ENCODE data around the gene PIGU. TPM values are rescaled to one million over a fixed set of nuclear protein-coding genes. Genes with fewer than 3 reads are reported as not detected.
"Not testable (repeated sequence)": the region's sequence is repeated elsewhere in the genome, so short reads cannot be mapped to it uniquely, and the experiment has no call there.

PIGU gene
- polyA plus RNA-seq, 1 experiment = 35.2 TPM

GRCh38 chr20:34525709-34526416, 151.0 kb downstream of the PIGU start:
- ChIA-PET CTCF (interaction anchor here (3.5 to 5.0 kb wide), 2 partner anchors 14 to 213 kb away, joined by 23 to 52 read pairs; no protein-coding TSS in a partner anchor), POLR2A (interaction anchor here (0.5 to 0.7 kb wide), 2 partner anchors 64 to 163 kb away, joined by 3 to 5 read pairs; partner anchors contain the start of gene ITCH)
- Histone ChIP-seq H3K36me3 (ENCODE audit: control insufficient read depth, insufficient read depth, low read length) (peaks cover 16% of the 10 kb centered on the region), H3K27me3 (ENCODE audit: control insufficient read depth, insufficient read depth, low read length) (no peaks in the 10 kb centered on the region), H3K4me3 (ENCODE audit: low read depth, low read length) (no peak overlapping the region)
- TF ChIP-seq CTCF (IDR thresholded peaks at IDR 0.05; ENCODE audit: insufficient read depth, low read depth, low read length) = no peak
- DNase-seq (ENCODE audit: low read depth) = peak; percentile 99

DNA sequence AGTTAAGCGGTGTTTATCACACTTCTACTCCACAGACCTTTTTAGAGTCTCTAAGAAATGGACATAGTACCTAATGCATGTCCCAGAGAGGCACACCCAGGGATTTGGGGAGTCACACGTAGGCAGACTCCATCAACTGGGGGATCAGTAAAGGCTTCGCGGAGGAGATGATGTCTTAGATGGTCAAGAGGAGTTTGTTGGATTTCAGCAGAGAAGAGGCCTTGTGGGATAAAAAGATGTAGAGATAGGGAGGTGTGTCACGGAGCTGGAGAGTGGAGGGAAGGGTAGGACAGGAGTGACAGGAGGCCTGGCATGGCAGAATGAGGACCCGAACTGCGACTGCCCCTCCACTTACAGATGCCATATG, 151.6 kb downstream of the PIGU start:
- CTCF ChIA-PET = interaction anchor here (3.5 to 5.0 kb wide), 2 partner anchors 14 to 212 kb away, joined by 23 to 52 read pairs; no protein-coding TSS in a partner anchor
- POLR2A ChIA-PET = interaction anchor here (0.5 to 0.7 kb wide), 2 partner anchors 64 to 162 kb away, joined by 3 to 5 read pairs; partner anchors contain the start of gene ITCH
- Histone ChIP-seq H3K4me3 (ENCODE audit: low read depth, low read length) (no peak overlapping the region), H3K27me3 (ENCODE audit: control insufficient read depth, insufficient read depth, low read length) (no peaks in the 10 kb centered on the region), H3K36me3 (ENCODE audit: control insufficient read depth, insufficient read depth, low read length) (peaks cover 15% of the 10 kb centered on the region)
- TF ChIP-seq CTCF (IDR thresholded peaks at IDR 0.05; ENCODE audit: insufficient read depth, low read depth, low read length) = no peak
- DNase-seq (ENCODE audit: low read depth) = no peak

DNA sequence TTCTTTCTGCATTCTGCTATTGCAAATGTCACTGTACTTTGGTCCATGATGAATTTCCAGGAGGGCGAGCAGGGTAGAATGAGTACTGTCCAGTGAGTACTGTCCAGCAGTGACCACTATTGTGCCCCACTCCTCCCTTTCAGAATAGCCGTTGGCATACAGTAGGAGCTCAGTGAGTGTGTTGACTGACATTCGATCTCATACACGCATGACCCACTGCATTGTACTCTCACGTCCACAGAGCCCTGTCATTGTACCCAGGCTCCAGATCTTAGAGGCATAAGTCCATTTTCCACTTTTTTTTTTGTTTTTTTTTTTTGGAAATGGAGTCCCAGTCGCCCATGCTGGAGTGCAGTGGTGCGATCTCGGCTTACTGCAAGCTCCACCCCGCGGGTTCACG, 152.5 kb downstream of the PIGU start:
- DNase-seq (ENCODE audit: low read depth) = no peak
- no peak for TF ChIP-seq CTCF (IDR thresholded peaks at IDR 0.05; ENCODE audit: insufficient read depth, low read depth, low read length)
- POLR2A ChIA-PET = no interaction called here
- Histone ChIP-seq H3K27me3 (ENCODE audit: control insufficient read depth, insufficient read depth, low read length) (no peaks in the 10 kb centered on the region), H3K4me3 (ENCODE audit: low read depth, low read length) (no peak overlapping the region), H3K36me3 (ENCODE audit: control insufficient read depth, insufficient read depth, low read length) (peaks cover 12% of the 10 kb centered on the region)
- CTCF ChIA-PET = interaction anchor here (0.7 to 5.0 kb wide), 4 partner anchors 10 to 334 kb away, joined by 4 to 52 read pairs (median 16); no protein-coding TSS in a partner anchor

- Histone ChIP-seq H3K4me3 (ENCODE audit: low read depth, low read length) (no peak overlapping the region), H3K27me3 (ENCODE audit: control insufficient read depth, insufficient read depth, low read length) (no peaks in the 10 kb centered on the region), H3K36me3 (ENCODE audit: control insufficient read depth, insufficient read depth, low read length) (peaks cover 5% of the 10 kb centered on the region)
- DNase-seq (ENCODE audit: low read depth) = no peak
- TF ChIP-seq CTCF (IDR thresholded peaks at IDR 0.05; ENCODE audit: insufficient read depth, low read depth, low read length) = peak; percentile 63
- ChIA-PET CTCF (interaction anchor here (0.9 to 5.0 kb wide), 10 partner anchors 11 to 333 kb away, joined by 3 to 52 read pairs (median 4); partner anchors contain the start of gene AHCY), POLR2A (no interaction called here)
Observed at GRCh38 chr20:34522969-34523871, 153.7 kb downstream of the PIGU start.

- H3K27me3 ChIP-seq (ENCODE audit: control insufficient read depth, insufficient read depth, low read length); DNase-seq (ENCODE audit: low read depth); H3K36me3 ChIP-seq (ENCODE audit: control insufficient read depth, insufficient read depth, low read length); H3K4me3 ChIP-seq (ENCODE audit: low read depth, low read length); POLR2A ChIA-PET: not testable (repeated sequence)
- CTCF ChIA-PET = interaction anchor here (9.3 kb wide), 1 partner anchor 207 kb away, joined by 63 read pairs; no protein-coding TSS in a partner anchor
Observed at GRCh38 chr20:34519841-34520240, 157.1 kb downstream of the PIGU start.

GRCh38 chr20:34518863-34519262, 158.0 kb downstream of the PIGU start:
- POLR2A ChIA-PET; H3K36me3 ChIP-seq (ENCODE audit: control insufficient read depth, insufficient read depth, low read length); H3K27me3 ChIP-seq (ENCODE audit: control insufficient read depth, insufficient read depth, low read length); H3K4me3 ChIP-seq (ENCODE audit: low read depth, low read length); DNase-seq (ENCODE audit: low read depth): not testable (repeated sequence)
- CTCF ChIA-PET = interaction anchor here (0.6 to 9.3 kb wide), 4 partner anchors 156 to 1803 kb away, joined by 3 to 63 read pairs (median 4); partner anchors contain the start of gene ITCH
